ENCODE data around the gene ZNF326.
"Not testable (repeated sequence)": the region's sequence is repeated elsewhere in the genome, so short reads cannot be mapped to it uniquely, and the experiment has no call there.

- TF ChIP-seq POLR2AphosphoS5, POLR2A (IDR thresholded peaks at IDR 0.05; ENCODE audit: low read depth, low read length): not testable (repeated sequence)
Observed at GRCh38 chr1:90064109-90064508, 69.2 kb downstream of the ZNF326 start.
